GOT3 (cell line): Measurements from ENCODE around the gene CYP26B1.

Experiments used
- DNase-seq: peaks from one replicate; lab custom pipeline; 2025; ENCODE audit warnings: mixed read lengths; lab: John Stamatoyannopoulos, UW

Gene CYP26B1

DNA sequence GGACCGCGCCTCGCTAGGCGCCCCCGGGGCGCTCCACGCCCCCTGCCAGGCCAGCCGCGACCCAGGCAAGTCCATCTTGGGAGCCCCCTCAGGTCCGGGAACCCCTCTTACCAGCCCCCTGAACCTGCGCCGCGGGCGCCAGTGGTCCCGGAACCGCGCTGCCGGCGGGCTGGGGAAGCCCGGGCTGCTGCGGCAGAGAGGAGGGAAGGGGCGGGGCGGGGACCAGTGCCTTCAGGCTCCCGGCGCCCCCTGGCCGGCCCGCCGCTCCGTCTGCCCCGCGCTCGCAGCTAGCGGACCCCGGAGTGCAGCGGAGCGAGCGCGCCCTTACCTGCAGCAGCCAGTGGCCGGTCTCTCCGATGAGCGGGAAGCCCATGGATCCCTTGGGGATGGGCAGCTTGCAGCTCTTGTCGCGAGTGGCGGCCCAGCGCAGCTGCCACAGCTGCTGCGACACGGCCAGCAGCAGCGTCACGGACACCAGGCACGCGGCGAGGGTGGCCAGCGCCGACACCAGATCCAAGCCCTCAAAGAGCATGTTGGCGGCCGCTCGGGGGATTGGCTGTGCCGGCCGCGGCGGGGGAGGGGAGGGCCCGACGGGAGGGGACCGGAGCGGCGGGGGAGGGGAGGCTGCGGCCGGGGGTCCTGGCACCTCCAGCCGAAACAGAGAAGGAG is at the start of gene CYP26B1:
CYP26B1 (minus strand) TSS at position 560 of the 669 bp plus-strand sequence; CDS start at position 532, 28 bp downstream.
- no peak for DNase-seq

DNA sequence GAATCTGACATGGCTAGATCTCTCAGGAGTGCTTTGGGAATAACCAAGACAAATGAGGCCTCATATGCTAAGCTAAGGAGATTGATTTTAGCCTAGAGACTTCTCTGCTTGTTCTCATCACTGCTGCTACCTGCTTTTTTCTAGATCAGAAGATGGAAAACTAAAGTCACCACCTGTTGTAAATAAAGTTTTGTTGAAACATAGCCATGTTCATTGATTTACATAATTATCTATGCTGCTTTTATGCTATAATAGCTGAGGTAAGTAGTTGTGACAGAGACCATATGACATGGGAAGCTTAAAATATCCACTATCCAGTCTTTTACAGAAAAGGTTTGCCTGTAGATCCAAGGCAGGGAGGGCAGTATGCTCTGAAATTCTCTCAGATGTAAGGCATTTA is 46.1 kb upstream of the CYP26B1 start:
- no peak for DNase-seq

- no peak for DNase-seq
Measured at GRCh38 chr2:72191441-72191840, 43.8 kb upstream of the CYP26B1 start.

DNA sequence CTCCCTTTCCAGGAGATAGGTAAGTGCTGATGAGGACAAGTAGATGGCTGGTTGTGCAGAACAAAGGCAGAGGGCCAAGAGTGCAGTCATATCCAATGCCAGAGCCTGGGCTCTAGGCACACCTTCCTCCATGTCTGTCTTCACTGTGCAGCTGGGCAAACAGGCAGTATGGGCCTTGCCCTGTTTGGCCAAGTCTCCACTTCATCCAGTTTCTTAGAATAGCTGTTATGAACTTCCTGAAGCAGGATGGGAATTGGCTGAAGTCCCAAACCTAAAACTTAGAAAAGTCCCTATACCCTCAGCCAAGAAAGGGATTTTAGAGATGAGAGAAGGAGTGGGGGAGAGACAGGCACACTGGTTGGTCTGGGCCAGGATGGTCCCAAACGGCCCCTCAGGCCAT is 37.5 kb upstream of the CYP26B1 start:
- DNase-seq, result no peak

DNA sequence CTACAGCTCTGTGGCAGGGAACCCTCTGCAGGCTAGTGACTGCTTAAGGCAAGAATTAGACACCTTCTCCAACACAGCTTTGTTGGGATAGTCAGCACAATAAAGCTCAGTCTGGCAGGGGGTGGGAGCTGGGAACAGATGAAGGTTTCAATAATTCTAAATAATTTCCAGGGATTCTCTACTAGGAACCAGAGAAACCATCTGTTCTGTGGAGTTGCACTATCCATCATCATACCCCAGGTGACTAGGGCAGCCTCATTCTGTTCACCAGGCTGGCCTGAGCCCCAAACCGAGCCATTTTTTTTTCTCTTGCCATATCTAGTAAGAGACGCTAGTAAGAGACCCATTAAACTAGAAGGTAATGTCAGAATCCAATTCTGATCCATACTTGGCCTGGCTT is 35.8 kb upstream of the CYP26B1 start:
- no peak for DNase-seq

DNA sequence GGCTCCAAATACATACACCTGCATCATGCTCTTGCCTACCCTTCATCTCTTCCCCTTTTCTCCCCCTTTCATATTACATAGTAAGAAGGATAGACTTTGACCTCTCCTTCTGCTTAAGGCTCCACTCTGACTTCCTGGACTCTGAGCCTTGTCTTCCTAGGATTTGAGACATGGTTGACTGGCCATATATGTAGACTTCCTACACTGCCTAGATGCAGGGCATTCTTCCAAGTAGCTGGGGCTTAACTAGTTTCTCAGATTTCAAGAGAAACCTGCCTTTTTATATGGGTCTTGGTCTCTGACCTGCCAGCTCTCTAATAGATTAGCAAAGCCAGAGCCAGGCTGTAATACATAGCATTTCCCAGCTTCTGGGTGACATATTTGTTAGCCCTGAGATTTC is 35.4 kb upstream of the CYP26B1 start:
- DNase-seq, result no peak

- no peak for DNase-seq
Measured at GRCh38 chr2:72182547-72182946, 34.9 kb upstream of the CYP26B1 start.

GRCh38 chr2:72181616-72182015 is 34.0 kb upstream of the CYP26B1 start:
- no peak for DNase-seq

DNA sequence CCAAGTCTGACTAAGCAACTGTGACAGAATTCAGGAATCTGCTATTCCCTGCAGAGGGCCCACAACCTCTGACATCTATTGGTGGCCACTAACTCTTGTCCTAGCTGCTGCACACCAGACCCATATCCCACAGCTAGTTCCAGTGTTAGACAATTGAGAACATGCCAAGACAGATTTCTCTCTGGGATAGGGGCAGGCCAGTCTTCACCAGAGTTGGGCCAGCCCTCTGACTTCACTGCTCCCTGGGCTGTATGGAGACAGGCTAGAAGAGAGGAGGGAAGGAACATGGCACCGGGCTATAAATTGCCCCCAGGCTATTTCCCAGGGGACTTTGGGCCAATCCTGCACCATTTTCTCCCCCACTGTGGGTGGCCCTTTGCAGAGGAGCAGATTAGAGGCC is 32.7 kb upstream of the CYP26B1 start:
- DNase-seq, result no peak

DNA sequence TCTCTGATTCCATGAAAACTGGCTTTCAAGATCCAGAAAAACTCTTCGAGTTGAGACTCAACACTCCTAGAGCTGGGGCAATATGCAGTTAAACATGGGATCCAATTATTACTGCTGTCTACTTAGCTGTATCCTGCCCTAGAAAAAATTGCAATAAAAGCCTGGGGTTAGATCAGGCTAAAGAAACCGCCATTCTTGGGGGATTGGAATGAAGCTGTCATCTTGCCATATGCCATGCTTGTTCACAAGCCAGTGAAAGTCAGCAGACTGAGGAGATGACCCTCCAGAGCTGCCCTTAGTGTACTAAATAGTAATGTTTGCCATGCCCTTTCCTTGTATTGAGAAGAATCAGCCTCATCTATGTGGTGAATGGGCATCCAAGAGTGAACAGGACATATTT is 30.9 kb upstream of the CYP26B1 start:
- no peak for DNase-seq

DNA sequence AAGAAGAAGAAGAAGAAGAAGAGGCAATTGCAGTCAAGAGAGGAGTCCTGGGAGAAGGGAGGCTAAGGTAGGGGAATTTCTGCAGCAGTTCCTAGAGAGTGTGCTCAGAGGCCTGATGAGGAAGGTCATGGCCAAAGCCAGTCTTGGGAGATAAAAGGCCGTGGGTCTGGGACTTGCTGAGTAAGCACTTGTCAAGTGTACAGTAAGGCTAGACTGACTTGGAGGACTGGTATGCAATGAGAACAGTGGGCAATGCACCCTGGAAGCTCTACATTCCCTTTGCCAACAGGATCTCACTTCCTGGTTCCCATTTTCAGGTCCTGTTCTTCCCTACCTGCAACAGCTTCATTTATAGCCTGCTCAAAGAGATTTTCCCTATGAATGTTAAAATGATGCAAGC is 28.6 kb upstream of the CYP26B1 start:
- no peak for DNase-seq

GRCh38 chr2:72175636-72176035 is 28.0 kb upstream of the CYP26B1 start:
- no peak for DNase-seq

DNA sequence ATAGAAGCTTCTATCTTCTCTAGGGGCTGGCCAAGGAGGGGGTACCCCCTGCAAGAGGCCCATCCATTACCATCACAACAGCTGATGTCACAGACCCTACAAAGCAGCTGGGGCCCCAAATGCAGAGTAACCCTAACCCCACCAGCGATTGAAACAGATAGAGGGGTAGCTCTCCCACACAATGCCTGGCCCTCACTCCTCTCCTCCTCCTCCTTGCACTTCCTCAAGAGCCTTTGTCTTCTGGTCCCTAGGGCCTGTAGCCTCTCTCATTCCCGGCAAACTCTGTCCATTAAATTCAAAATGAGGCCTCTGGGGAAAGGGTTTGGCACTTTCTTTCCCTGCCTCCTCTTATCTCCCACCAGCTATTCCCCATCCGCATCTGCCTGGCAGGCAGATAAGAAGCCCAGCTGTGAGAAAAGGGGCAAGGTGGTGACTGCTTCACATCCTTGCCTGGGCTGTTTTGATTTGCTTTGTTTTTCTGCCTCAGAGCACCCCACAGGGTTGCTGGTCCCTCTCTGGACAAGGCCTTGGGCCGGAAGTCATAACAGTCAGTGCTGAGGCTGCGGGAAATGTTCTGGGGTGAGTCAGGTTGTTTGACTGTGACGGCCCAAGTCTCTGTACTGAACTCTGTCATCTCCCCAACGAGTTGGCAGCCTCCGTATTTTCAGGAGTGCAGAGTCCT is 26.1 kb upstream of the CYP26B1 start:
- DNase-seq, result no peak

- no peak for DNase-seq
Measured at GRCh38 chr2:72172478-72172877, 24.8 kb upstream of the CYP26B1 start.

- DNase-seq, result no peak
Measured at GRCh38 chr2:72166279-72166678, 18.6 kb upstream of the CYP26B1 start.

DNA sequence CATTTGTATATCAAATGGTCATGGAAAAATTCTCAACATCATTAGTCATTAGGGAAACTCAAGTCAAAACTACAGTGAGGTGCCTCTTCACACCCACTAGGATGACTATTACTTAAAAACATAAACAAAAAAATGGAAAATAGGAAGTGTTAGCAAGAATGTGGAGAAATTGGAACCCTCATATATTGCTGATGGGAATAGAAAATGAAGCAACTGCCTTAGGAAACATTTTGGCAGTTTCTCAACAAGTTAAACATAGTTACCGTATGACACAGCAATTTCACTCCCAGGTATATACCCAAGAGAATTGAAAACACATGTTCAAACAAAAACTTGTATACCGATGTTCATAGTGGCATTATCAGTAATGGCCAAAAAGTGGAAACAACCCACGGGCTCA is 18.1 kb upstream of the CYP26B1 start:
- no peak for DNase-seq

DNA sequence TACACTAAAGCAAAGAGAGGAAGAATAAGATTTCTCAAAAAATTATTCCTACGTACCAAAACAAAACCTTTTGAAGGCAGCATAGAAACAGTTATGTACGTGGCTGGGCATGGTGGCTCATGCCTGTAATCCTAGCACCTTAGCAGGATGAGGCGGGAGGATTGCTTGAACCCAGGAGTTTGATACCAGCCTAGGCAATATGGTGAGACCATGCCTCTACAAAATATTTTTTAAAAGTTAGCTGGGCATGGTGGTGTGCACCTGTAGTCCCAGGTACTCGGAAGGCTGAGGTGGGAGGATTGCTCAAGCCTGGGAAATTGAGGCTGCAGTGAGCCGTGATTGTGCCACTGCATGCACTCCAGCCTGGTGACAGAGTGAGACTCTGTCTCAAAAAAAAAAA is 14.9 kb upstream of the CYP26B1 start:
- no peak for DNase-seq

- no peak for DNase-seq
Measured at GRCh38 chr2:72159211-72159993, 11.7 kb upstream of the CYP26B1 start.

- no peak for DNase-seq
Measured at GRCh38 chr2:72157871-72158771, 10.5 kb upstream of the CYP26B1 start.

GRCh38 chr2:72156872-72157271 is 9.2 kb upstream of the CYP26B1 start:
- no peak for DNase-seq

DNA sequence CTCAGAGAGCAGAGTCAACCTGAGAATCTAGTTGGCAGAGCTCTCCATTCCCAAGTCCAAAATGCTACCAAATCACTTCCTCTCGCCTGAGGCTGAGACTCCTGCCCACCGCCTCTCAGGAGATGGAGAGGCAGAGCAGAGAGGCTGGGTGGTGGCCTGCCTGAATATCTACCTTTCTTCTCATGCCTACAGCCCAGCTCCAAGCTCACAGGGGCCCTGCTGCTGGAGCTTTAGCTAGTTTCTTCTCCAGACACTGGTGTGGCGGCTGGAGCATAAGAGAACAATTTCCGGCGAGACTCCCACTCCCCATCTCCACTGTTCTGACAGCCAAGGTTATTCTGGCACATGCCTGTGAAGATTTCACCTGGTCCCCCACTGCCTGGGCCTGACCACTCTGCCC is 8.1 kb upstream of the CYP26B1 start:
- DNase-seq, result no peak

DNA sequence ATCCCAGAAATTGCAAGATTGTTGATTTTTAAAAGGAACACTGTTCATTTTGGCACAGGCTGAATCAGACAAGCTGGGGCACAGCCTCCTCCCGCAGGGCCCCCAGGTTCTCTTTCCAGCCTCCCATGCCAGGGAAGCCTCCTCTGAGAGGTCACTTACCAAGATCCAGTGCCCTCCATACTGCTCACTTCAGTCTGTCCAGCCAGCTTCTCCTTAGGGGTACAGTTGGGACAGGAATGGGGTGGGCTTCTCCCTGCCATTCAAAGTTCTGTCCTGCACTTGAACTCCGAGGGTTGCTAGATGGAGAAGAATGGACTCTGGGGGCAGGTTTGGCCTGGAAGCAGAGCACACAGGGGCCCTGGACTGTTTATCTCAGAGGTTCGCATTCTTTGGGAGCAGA is 7.5 kb upstream of the CYP26B1 start:
- DNase-seq, result no peak
